CD4-positive, alpha-beta T cell (primary cell): ENCODE data around the gene DIP2C. TPM values are rescaled to one million over a fixed set of nuclear protein-coding genes. Genes with fewer than 3 reads are reported as not detected.

Experiments used
- ATAC-seq: fragments of 200-7000 bp; cut with Tn5 transposase; one replicate; pipeline ENCODE4 v1.10.0; 2022; ENCODE audit warnings: mild to moderate bottlenecking; ENCODE audit not compliant: poor library complexity
- CTCF ChIA-PET: fragments of 350-600 bp; sonication (Branson Sonifier 250); formaldehyde crosslinking; loops from one replicate; lab custom pipeline; 2021; ENCODE audit warnings: antibody characterized with exemption, inconsistent platforms; lab: Charles Lee
- POLR2A ChIA-PET: fragments of 350-600 bp; sonication (Branson Sonifier 250); formaldehyde crosslinking; loops from one replicate; lab custom pipeline; 2021; ENCODE audit warnings: antibody characterized with exemption, inconsistent platforms; lab: Charles Lee
- DNase-seq, 14 experiments: peaks; one replicate each; pipeline ENCODE4 v3.0.0-alpha.2; 2013 to 2020; ENCODE audit warnings: mixed read lengths in 2 of 14
- H3K27ac ChIP-seq, 2 donors: one replicate each; pipeline versions ENCODE4 v1.5.1 to v1.7.0; 2013; ENCODE audit warnings: low read length in 2 of 2, low read depth in 1 of 2, mild to moderate bottlenecking in 1 of 2
- H3K27me3 ChIP-seq, 2 experiments: 1 replicate in 1 of 2; 2 replicates in 1 of 2; pipeline versions ENCODE4 v1.6.1 to v1.7.0; 2013; ENCODE audit warnings: low read length in 2 of 2, control low read depth in 1 of 2, mild to moderate bottlenecking in 1 of 2, moderate library complexity in 1 of 2; ENCODE audit not compliant: insufficient read depth in 2 of 2, control insufficient read depth in 1 of 2
- H3K36me3 ChIP-seq: one replicate; pipeline ENCODE4 v1.6.1; 2013; ENCODE audit warnings: low read length, control low read depth; ENCODE audit not compliant: insufficient read depth
- H3K4me1 ChIP-seq: one replicate; pipeline ENCODE4 v1.6.1; 2013; ENCODE audit warnings: low read length, control low read depth; ENCODE audit not compliant: insufficient read depth
- H3K4me3 ChIP-seq: one replicate; pipeline ENCODE4 v1.5.1; 2013; ENCODE audit warnings: mild to moderate bottlenecking, low read length, moderate library complexity
- H3K9me3 ChIP-seq, 2 experiments: 1 replicate in 1 of 2; 2 replicates in 1 of 2; pipeline versions ENCODE4 v1.6.1 to v1.7.0; 2013; ENCODE audit warnings: low read length in 2 of 2, mild to moderate bottlenecking in 2 of 2, control low read depth in 1 of 2, moderate library complexity in 1 of 2; ENCODE audit not compliant: control insufficient read depth in 1 of 2, insufficient read depth in 1 of 2
- H3K27ac Mint-ChIP-seq: one replicate; pipeline ENCODE4 v1.8.0; 2020; ENCODE audit warnings: mixed read lengths
- H3K27me3 Mint-ChIP-seq: one replicate; pipeline ENCODE4 v1.8.0; 2021; ENCODE audit warnings: mixed read lengths
- H3K36me3 Mint-ChIP-seq: one replicate; pipeline ENCODE4 v1.8.0; 2021; ENCODE audit warnings: low read depth, mixed read lengths
- H3K4me1 Mint-ChIP-seq: one replicate; pipeline ENCODE4 v1.8.0; 2021; ENCODE audit warnings: low read depth, mixed read lengths
- H3K4me3 Mint-ChIP-seq: one replicate; pipeline ENCODE4 v1.8.0; 2020; ENCODE audit warnings: mild to moderate bottlenecking, mixed read lengths
- H3K9me3 Mint-ChIP-seq: one replicate; pipeline ENCODE4 v1.8.0; 2020; ENCODE audit warnings: mixed read lengths
- intact Hi-C, 2 experiments: fragments of 100-400 bp; cut with DNase I in 1 of 2; cut with micrococcal nuclease in 1 of 2; formaldehyde crosslinking; loops; one replicate each; pipeline versions ENCODE4 v1.15.1 to v1.9.0; 2023 to 2025; cut with DNase I, micrococcal nuclease
- total RNA-seq, 174 experiments: library from RNA in 2 of 174; stranded (reverse) in 2 of 174; gene quantifications; one replicate each; pipeline ENCODE4 v1.2.3 and lab custom pipeline; 2021 to 2026
- TF ChIP-seq, protein P1 (sequence below): fragments of 200-600 bp; IDR thresholded peaks from one replicate; pipeline ENCODE4 v1.8.0; 2022; ENCODE audit warnings: antibody characterized with exemption, mild to moderate bottlenecking

The DIP2C gene
- total RNA-seq, 2 experiments from 2014 or later = 4.1 TPM

- Mint-ChIP-seq H3K27me3 (peaks cover 5% of the 10 kb centered on the region), H3K4me3 (no peak overlapping the region), H3K4me1 (no peaks in the 10 kb centered on the region), H3K9me3 (no peaks in the 10 kb centered on the region), H3K36me3 (no peaks in the 10 kb centered on the region), H3K27ac (no peak overlapping the region)
- H3K27ac ChIP-seq = no peak overlapping the region
- ATAC-seq = no peak
- intact Hi-C loops = no loop called here
- POLR2A ChIA-PET = no interaction called here
- H3K4me3 ChIP-seq = no peak overlapping the region
- TF ChIP-seq, protein P1, sequence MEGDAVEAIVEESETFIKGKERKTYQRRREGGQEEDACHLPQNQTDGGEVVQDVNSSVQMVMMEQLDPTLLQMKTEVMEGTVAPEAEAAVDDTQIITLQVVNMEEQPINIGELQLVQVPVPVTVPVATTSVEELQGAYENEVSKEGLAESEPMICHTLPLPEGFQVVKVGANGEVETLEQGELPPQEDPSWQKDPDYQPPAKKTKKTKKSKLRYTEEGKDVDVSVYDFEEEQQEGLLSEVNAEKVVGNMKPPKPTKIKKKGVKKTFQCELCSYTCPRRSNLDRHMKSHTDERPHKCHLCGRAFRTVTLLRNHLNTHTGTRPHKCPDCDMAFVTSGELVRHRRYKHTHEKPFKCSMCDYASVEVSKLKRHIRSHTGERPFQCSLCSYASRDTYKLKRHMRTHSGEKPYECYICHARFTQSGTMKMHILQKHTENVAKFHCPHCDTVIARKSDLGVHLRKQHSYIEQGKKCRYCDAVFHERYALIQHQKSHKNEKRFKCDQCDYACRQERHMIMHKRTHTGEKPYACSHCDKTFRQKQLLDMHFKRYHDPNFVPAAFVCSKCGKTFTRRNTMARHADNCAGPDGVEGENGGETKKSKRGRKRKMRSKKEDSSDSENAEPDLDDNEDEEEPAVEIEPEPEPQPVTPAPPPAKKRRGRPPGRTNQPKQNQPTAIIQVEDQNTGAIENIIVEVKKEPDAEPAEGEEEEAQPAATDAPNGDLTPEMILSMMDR = no peak
- H3K36me3 ChIP-seq = no peaks in the 10 kb centered on the region
- CTCF ChIA-PET = no interaction called here
- no peak for DNase-seq
- peaks cover 0 to 5% of the 10 kb centered on the region in 2 experiments for H3K9me3 ChIP-seq
- H3K4me1 ChIP-seq = no peaks in the 10 kb centered on the region
- H3K27me3 ChIP-seq = peaks cover 0 to 3% of the 10 kb centered on the region in 2 experiments
These were observed 87.9 kb downstream of the DIP2C start for GRCh38 chr10:601660-601963.

GRCh38 chr10:600876-601659 is 88.4 kb downstream of the DIP2C start:
- TF ChIP-seq, protein P1 = no peak
- intact Hi-C loops = no loop called here
- POLR2A ChIA-PET = no interaction called here
- Mint-ChIP-seq H3K36me3 (no peaks in the 10 kb centered on the region), H3K27me3 (peaks cover 5% of the 10 kb centered on the region), H3K9me3 (no peaks in the 10 kb centered on the region), H3K27ac (no peak overlapping the region), H3K4me3 (no peak overlapping the region), H3K4me1 (no peaks in the 10 kb centered on the region)
- no peaks in the 10 kb centered on the region for H3K36me3 ChIP-seq
- no peaks in the 10 kb centered on the region for H3K4me1 ChIP-seq
- peaks cover 0 to 3% of the 10 kb centered on the region in 2 experiments for H3K27me3 ChIP-seq
- H3K27ac ChIP-seq = no peak overlapping the region
- no peak overlapping the region for H3K4me3 ChIP-seq
- H3K9me3 ChIP-seq = peaks cover 0 to 5% of the 10 kb centered on the region in 2 experiments
- DNase-seq (no peak), ATAC-seq (no peak)
- CTCF ChIA-PET = no interaction called here

GRCh38 chr10:600234-600633 is 89.2 kb downstream of the DIP2C start:
- Histone ChIP-seq H3K4me3 (no peak overlapping the region), H3K36me3 (no peaks in the 10 kb centered on the region), H3K27me3 (peaks cover 0 to 3% of the 10 kb centered on the region in 2 experiments), H3K4me1 (no peaks in the 10 kb centered on the region), H3K27ac (no peak overlapping the region), H3K9me3 (peaks cover 0 to 5% of the 10 kb centered on the region in 2 experiments)
- Mint-ChIP-seq H3K27me3 (peaks cover 5% of the 10 kb centered on the region), H3K4me3 (no peak overlapping the region), H3K27ac (no peak overlapping the region), H3K36me3 (no peaks in the 10 kb centered on the region), H3K4me1 (no peaks in the 10 kb centered on the region), H3K9me3 (no peaks in the 10 kb centered on the region)
- ATAC-seq (no peak), DNase-seq (no peak)
- intact Hi-C loops = no loop called here
- POLR2A ChIA-PET = no interaction called here
- TF ChIP-seq, protein P1 = no peak
- CTCF ChIA-PET = no interaction called here
